GM12878 (cell line): ENCODE measurements around the gene CACNB3. TPM values are rescaled to one million over a fixed set of nuclear protein-coding genes. Genes with fewer than 3 reads are reported as not detected.

Source experiments
- ATAC-seq: fragments of 200-7000 bp; cut with Tn5 transposase; 3 replicates; pipeline ENCODE4 v1.9.1; 2020; ENCODE audit warnings: mild to moderate bottlenecking, moderate library complexity
- BruUV-seq: library from RNA; stranded (reverse); fragments of 400-500 nt; replicated peaks from 2 replicates; lab custom pipeline; 2021; lab: Mats Ljungman, UMichigan
- CTCF ChIA-PET: fragments of 300-600 bp; sonication (Branson Sonifier 250); formaldehyde crosslinking; extraction: SDS; loops from one replicate; lab custom pipeline; 2021; ENCODE audit warnings: inconsistent platforms; lab: Yijun Ruan, JAX
- POLR2A ChIA-PET: fragments of 350-600 bp; formaldehyde crosslinking; extraction: SDS; loops from one replicate; lab custom pipeline; 2021; ENCODE audit warnings: inconsistent platforms; lab: Charles Lee
- RAD21 ChIA-PET: fragments of 300-600 bp; sonication (Branson Sonifier 250); formaldehyde crosslinking; loops from one replicate; lab custom pipeline; 2023; ENCODE audit warnings: antibody characterized with exemption; ENCODE audit not compliant: unreplicated experiment; lab: Charles Lee
- SMC1A ChIA-PET: fragments of 300-600 bp; sonication (Branson Sonifier 250); formaldehyde crosslinking; loops from one replicate; lab custom pipeline; 2023; ENCODE audit not compliant: unreplicated experiment, uncharacterized antibody; lab: Charles Lee
- DNase-seq: peaks from one replicate; pipeline ENCODE4 v3.0.0-alpha.2; 2011; ENCODE audit warnings: low read depth, low spot score
- FAIRE-seq: peaks from 3 replicates; lab custom pipeline; 2011; peaks lifted over from hg19 to GRCh38; lab: Jason Lieb, UNC
- H2AFZ ChIP-seq: 2 replicates; pipeline ENCODE4 v1.6.0; 2011; ENCODE audit warnings: low read depth, low read length, control low read depth; ENCODE audit not compliant: control insufficient read depth
- H3K27ac ChIP-seq: 2 replicates; pipeline ENCODE4 v1.5.1; 2011; ENCODE audit warnings: control low read depth; ENCODE audit not compliant: control insufficient read depth, insufficient read depth
- H3K27me3 ChIP-seq, 2 experiments: replicated peaks in 1 of 2; 2 replicates each; pipeline versions ENCODE4 v1.6.0 to v1.6.1; 2011; ENCODE audit warnings: low read length in 1 of 2; ENCODE audit not compliant: control insufficient read depth in 2 of 2, insufficient read depth in 2 of 2
- H3K36me3 ChIP-seq, 2 experiments: 2 replicates each; pipeline ENCODE4 v1.5.1; 2011; ENCODE audit warnings: low read length in 1 of 2; ENCODE audit not compliant: control insufficient read depth in 2 of 2, insufficient read depth in 2 of 2
- H3K4me1 ChIP-seq: 2 replicates; pipeline ENCODE4 v1.6.1; 2011; ENCODE audit warnings: mild to moderate bottlenecking, low read length, moderate library complexity, mixed read lengths; ENCODE audit not compliant: control insufficient read depth, insufficient read depth
- H3K4me2 ChIP-seq: 2 replicates; pipeline ENCODE4 v1.6.0; 2011; ENCODE audit warnings: control low read depth; ENCODE audit not compliant: control insufficient read depth, insufficient read depth
- H3K4me3 ChIP-seq: fragments of 200-600 bp; sonication (generic); 2 replicates; pipeline ENCODE4 v1.5.1; 2016
- H3K79me2 ChIP-seq: 2 replicates; pipeline ENCODE4 v1.6.0; 2011; ENCODE audit warnings: low read length; ENCODE audit not compliant: control insufficient read depth, insufficient read depth
- H3K9ac ChIP-seq: 2 replicates; pipeline ENCODE4 v1.8.0; 2011; ENCODE audit warnings: low read length, control low read depth, mixed read lengths; ENCODE audit not compliant: control insufficient read depth, insufficient read depth
- H3K9me3 ChIP-seq: replicated peaks from 3 replicates; pipeline ENCODE4 v1.5.1; 2011; ENCODE audit warnings: mild to moderate bottlenecking, low read length; ENCODE audit not compliant: control insufficient read depth, insufficient read depth
- H4K20me1 ChIP-seq: 2 replicates; pipeline ENCODE4 v1.6.0; 2011; ENCODE audit not compliant: control insufficient read depth, insufficient read depth
- BMI1 ChIP-seq: fragments of 450-650 bp; IDR thresholded peaks from 2 replicates; pipeline ENCODE4 v1.6.1; 2016; ENCODE audit warnings: mild to moderate bottlenecking, moderate library complexity, borderline replicate concordance
- FOS ChIP-seq: IDR thresholded peaks from 3 replicates; pipeline ENCODE4 v1.6.1; 2011; ENCODE audit warnings: borderline replicate concordance; ENCODE audit not compliant: insufficient read length; ENCODE audit errors: extremely low read depth
- HDAC6 ChIP-seq: fragments of 200-600 bp; sonication (generic); IDR thresholded peaks from one replicate; pipeline ENCODE4 v1.8.0; 2017; ENCODE audit warnings: antibody characterized with exemption; ENCODE audit not compliant: unreplicated experiment
- IKZF1 ChIP-seq: fragments of 450-650 bp; conservative IDR thresholded peaks from 2 replicates; pipeline ENCODE4 v1.6.1; 2017; ENCODE audit warnings: antibody characterized with exemption, mild to moderate bottlenecking
- KAT2A ChIP-seq: conservative IDR thresholded peaks from 2 replicates; pipeline ENCODE4 v1.6.1; 2011; ENCODE audit warnings: low read depth, low read length; ENCODE audit not compliant: control insufficient read depth
- MXI1 ChIP-seq: fragments of 150-350 bp; IDR thresholded peaks from 2 replicates; pipeline ENCODE4 v1.6.1; 2011; ENCODE audit warnings: low read depth, mild to moderate bottlenecking, inconsistent platforms, low read length, improper control_type of control experiment
- MYC ChIP-seq: IDR thresholded peaks from 2 replicates; pipeline ENCODE4 v1.6.1; 2011; ENCODE audit warnings: mild to moderate bottlenecking, low read length, moderate library complexity, inconsistent platforms; ENCODE audit not compliant: insufficient read depth, insufficient replicate concordance, insufficient read length, severe bottlenecking
- NFYB ChIP-seq: IDR thresholded peaks from 2 replicates; pipeline ENCODE4 v1.6.1; 2011; ENCODE audit warnings: low read depth, mild to moderate bottlenecking, low read length, improper control_type of control experiment, moderate library complexity; ENCODE audit not compliant: insufficient read depth
- POLR2AphosphoS5 ChIP-seq: IDR thresholded peaks from 2 replicates; pipeline ENCODE4 v1.6.1; 2011; ENCODE audit warnings: mild to moderate bottlenecking, low read length, inconsistent platforms
- RELA ChIP-seq: fragments of 450-650 bp; IDR thresholded peaks from 2 replicates; pipeline ENCODE4 v1.8.0; 2014; ENCODE audit warnings: borderline replicate concordance; ENCODE audit not compliant: partially characterized antibody
- SIN3A ChIP-seq: IDR thresholded peaks from 2 replicates; pipeline ENCODE4 v1.6.1; 2012; ENCODE audit warnings: low read depth, low read length, improper control_type of control experiment
- SP1 ChIP-seq: IDR thresholded peaks from one replicate; pipeline ENCODE4 v1.6.1; 2011; ENCODE audit warnings: low read depth, low read length
- SREBF2 ChIP-seq: IDR thresholded peaks from 2 replicates; pipeline ENCODE4 v1.6.1; 2012; ENCODE audit warnings: mild to moderate bottlenecking, low read length
- YBX1 ChIP-seq: fragments of 450-650 bp; IDR thresholded peaks from 2 replicates; pipeline ENCODE4 v1.6.1; 2016; ENCODE audit warnings: antibody characterized with exemption
- ZNF217 ChIP-seq: fragments of 450-650 bp; IDR thresholded peaks from 2 replicates; pipeline ENCODE4 v1.6.1; 2017; ENCODE audit warnings: antibody characterized with exemption, mild to moderate bottlenecking
- WGBS: methylation state at CpG from one replicate; pipeline ENCODE4 v1.1.6; 2016; ENCODE audit warnings: low lambda C conversion rate; ENCODE audit not compliant: insufficient replicate concordance, insufficient coverage; ENCODE audit errors: missing lambda C conversion rate; 5-methylcytosine and 5-hydroxymethylcytosine counted together
- in situ Hi-C: fragments of 300-500 bp; cut with MboI; formaldehyde crosslinking; loops from 9 replicates; pipeline ENCODE4 v1.14.3; 2018; ENCODE audit warnings: mixed read lengths
- intact Hi-C: fragments of 100-400 bp; cut with micrococcal nuclease; formaldehyde crosslinking; loops from one replicate; pipeline ENCODE4 v1.14.2; 2022; ENCODE audit not compliant: unreplicated experiment
- polyA plus RNA-seq, 11 experiments: library from polyadenylated mRNA; depleted of rRNA in 4 of 11; unstranded in 6 of 11; stranded (reverse) in 5 of 11; fragments of >200 nt; fragmentation: Nextera tagmentation in 4 of 11; fragmentation: Illumina TruSeq in 1 of 11; extraction: Ambion mirVana in 4 of 11; extraction: Trizol in 1 of 11; gene quantifications; 1 replicate in 1 of 11; 2 replicates in 10 of 11; pipeline versions ENCODE4 v1.2.1 to v1.2.3, GENCODE V29; 2011 to 2016; ENCODE audit warnings: inconsistent platforms in 2 of 11, missing spikeins in 2 of 11, low read depth in 1 of 11
- total RNA-seq, 4 experiments: library from RNA; depleted of rRNA in 3 of 4; stranded (reverse); fragments of >200 nt in 3 of 4; fragmentation: Illumina TruSeq in 1 of 4; extraction: Trizol in 1 of 4; gene quantifications; 2 replicates each; pipeline versions ENCODE4 v1.2.1 to v1.2.3, GENCODE V29; 2013 to 2021
- TF ChIP-seq, protein P1 (sequence below): fragments of 450-650 bp; IDR thresholded peaks from 2 replicates; pipeline ENCODE4 v1.6.1; 2018; ENCODE audit warnings: mild to moderate bottlenecking, low read depth, moderate library complexity; ENCODE audit not compliant: partially characterized antibody
- TF ChIP-seq, protein P2 (sequence below): fragments of 450-650 bp; IDR thresholded peaks from 2 replicates; pipeline ENCODE4 v1.6.1; 2016; ENCODE audit warnings: mild to moderate bottlenecking
- TF ChIP-seq, protein P3 (sequence below): fragments of 450-650 bp; IDR thresholded peaks from 2 replicates; pipeline ENCODE4 v1.6.1; 2017; ENCODE audit warnings: low read depth, mild to moderate bottlenecking, moderate library complexity

The CACNB3 gene
- total and polyA plus RNA-seq, 10 of the 15 experiments (the other 5 are each of a cell fraction or from before 2014, with no cell fraction given): 0.78 to 5.0 (median 1.7) TPM

DNA sequence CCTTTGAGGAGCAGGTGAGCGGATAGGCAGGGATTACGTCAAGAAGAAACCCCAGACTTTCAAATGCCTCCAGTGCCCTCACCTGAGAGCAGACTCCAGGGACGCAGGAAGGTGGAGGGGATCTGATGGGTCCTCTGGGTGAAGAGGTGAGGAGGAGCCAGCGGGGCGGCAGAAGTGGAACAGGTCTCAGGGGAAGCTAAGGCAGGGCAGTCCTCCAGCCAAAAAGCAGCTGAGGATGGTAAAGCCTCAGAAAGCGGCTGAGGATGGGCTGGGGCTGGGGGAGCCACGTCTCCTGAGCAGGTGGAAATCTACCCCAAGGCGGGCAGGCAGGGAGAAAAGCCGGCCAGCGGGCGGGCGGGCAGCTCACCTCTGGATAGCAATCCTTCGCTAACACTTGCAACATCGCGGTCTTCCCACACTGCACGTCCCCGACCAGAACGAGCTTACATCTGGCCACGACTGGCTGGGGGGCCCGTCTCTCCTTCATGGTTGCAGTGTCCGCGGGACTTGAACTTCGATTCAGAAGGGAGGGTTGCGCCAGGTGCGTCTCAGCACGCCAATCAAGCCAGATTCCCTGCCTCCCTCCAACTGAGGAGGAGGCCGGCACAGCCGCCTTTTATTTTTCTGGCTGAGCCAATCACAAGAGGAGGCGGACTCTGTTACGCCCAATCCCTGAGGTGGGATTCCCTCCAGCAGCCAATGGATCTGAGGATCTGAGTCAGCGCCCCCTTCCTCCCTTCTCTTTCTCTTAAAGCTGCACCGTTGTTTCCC, 47.2 kb downstream of the CACNB3 start, which contains the start of gene RND1:
RND1 (minus strand) TSS at position 590 of the 771 bp plus-strand sequence; CDS start at position 487, 103 bp downstream.
- peak within 1 kb of the TSS; percentile 49 for H3K27ac ChIP-seq
- peak within 1 kb of the TSS; percentile 99 for H3K4me2 ChIP-seq
- peaks cover 6% of the 10 kb centered on the region for H3K79me2 ChIP-seq
- DNase-seq (peak; percentile 89), ATAC-seq (peak; percentile 95), FAIRE-seq (peak; percentile 100)
- H3K9ac ChIP-seq: peak within 1 kb of the TSS; percentile 73
- intact Hi-C loops (no loop called here), in situ Hi-C loops (no loop called here)
- H3K4me1 ChIP-seq: peaks cover 12% of the 10 kb centered on the region
- CTCF ChIA-PET: interaction anchor here (0.8 to 9.9 kb wide), 18 partner anchors 11 to 178 kb away, joined by 3 to 135 read pairs (median 4); partner anchors contain the start of genes DDX23 and FKBP11
- peaks cover 0 to 3% of the 10 kb centered on the region in 2 experiments; a peak in 2 of 4 replicates for H3K36me3 ChIP-seq
- peak within 1 kb of the TSS; percentile 79 for H3K4me3 ChIP-seq
- SMC1A ChIA-PET: interaction anchor here (0.9 to 10.6 kb wide), 9 partner anchors 9 to 103 kb away, joined by 3 to 79 read pairs (median 4); partner anchors contain the start of genes ARF3 and DDX23
- WGBS: 1% methylated on average over 31 of the region's 32 CpGs
- RAD21 ChIA-PET: interaction anchor here (0.7 to 3.4 kb wide), 9 partner anchors 10 to 131 kb away, joined by 3 to 42 read pairs (median 6); partner anchors contain the start of genes ARF3, DDX23 and FKBP11
- H3K27me3 ChIP-seq: no peaks in the 10 kb centered on the region
- H3K9me3 ChIP-seq: no peaks in the 10 kb centered on the region
- H2AFZ ChIP-seq: peak within 1 kb of the TSS; percentile 84
- POLR2A ChIA-PET: interaction anchor here (0.5 to 5.0 kb wide), 18 partner anchors 7 to 532 kb away, joined by 3 to 52 read pairs (median 5); partner anchors contain the start of genes ARF3 and DDX23
- H4K20me1 ChIP-seq: no peaks in the 10 kb centered on the region
- BruUV-seq: TSS peak; percentile 75
- TF ChIP-seq, protein P1, sequence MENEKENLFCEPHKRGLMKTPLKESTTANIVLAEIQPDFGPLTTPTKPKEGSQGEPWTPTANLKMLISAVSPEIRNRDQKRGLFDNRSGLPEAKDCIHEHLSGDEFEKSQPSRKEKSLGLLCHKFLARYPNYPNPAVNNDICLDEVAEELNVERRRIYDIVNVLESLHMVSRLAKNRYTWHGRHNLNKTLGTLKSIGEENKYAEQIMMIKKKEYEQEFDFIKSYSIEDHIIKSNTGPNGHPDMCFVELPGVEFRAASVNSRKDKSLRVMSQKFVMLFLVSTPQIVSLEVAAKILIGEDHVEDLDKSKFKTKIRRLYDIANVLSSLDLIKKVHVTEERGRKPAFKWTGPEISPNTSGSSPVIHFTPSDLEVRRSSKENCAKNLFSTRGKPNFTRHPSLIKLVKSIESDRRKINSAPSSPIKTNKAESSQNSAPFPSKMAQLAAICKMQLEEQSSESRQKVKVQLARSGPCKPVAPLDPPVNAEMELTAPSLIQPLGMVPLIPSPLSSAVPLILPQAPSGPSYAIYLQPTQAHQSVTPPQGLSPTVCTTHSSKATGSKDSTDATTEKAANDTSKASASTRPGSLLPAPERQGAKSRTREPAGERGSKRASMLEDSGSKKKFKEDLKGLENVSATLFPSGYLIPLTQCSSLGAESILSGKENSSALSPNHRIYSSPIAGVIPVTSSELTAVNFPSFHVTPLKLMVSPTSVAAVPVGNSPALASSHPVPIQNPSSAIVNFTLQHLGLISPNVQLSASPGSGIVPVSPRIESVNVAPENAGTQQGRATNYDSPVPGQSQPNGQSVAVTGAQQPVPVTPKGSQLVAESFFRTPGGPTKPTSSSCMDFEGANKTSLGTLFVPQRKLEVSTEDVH: no peak
- TF ChIP-seq IKZF1 (peak; percentile 72), RELA (peak; percentile 67), ZNF217 (no peak), SREBF2 (no peak), BMI1 (no peak), YBX1 (no peak), MXI1 (no peak), POLR2AphosphoS5 (peak; percentile 100), HDAC6 (peak; percentile 64), SP1 (peak; percentile 96), KAT2A (no peak), SIN3A (peak; percentile 62; the same call in 1 of the 2 replicates), NFYB (peak; percentile 99), MYC (no peak), FOS (peak; percentile 91)
- TF ChIP-seq, protein P2, sequence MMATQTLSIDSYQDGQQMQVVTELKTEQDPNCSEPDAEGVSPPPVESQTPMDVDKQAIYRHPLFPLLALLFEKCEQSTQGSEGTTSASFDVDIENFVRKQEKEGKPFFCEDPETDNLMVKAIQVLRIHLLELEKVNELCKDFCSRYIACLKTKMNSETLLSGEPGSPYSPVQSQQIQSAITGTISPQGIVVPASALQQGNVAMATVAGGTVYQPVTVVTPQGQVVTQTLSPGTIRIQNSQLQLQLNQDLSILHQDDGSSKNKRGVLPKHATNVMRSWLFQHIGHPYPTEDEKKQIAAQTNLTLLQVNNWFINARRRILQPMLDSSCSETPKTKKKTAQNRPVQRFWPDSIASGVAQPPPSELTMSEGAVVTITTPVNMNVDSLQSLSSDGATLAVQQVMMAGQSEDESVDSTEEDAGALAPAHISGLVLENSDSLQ: peak; percentile 97
- TF ChIP-seq, protein P3, sequence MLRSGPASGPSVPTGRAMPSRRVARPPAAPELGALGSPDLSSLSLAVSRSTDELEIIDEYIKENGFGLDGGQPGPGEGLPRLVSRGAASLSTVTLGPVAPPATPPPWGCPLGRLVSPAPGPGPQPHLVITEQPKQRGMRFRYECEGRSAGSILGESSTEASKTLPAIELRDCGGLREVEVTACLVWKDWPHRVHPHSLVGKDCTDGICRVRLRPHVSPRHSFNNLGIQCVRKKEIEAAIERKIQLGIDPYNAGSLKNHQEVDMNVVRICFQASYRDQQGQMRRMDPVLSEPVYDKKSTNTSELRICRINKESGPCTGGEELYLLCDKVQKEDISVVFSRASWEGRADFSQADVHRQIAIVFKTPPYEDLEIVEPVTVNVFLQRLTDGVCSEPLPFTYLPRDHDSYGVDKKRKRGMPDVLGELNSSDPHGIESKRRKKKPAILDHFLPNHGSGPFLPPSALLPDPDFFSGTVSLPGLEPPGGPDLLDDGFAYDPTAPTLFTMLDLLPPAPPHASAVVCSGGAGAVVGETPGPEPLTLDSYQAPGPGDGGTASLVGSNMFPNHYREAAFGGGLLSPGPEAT: 0 out of 2 replicates have a peak, but pooled peaks have one; percentile 95
